ENCODE measurements around the gene SLC6A19.

SLC6A19 gene

DNA sequence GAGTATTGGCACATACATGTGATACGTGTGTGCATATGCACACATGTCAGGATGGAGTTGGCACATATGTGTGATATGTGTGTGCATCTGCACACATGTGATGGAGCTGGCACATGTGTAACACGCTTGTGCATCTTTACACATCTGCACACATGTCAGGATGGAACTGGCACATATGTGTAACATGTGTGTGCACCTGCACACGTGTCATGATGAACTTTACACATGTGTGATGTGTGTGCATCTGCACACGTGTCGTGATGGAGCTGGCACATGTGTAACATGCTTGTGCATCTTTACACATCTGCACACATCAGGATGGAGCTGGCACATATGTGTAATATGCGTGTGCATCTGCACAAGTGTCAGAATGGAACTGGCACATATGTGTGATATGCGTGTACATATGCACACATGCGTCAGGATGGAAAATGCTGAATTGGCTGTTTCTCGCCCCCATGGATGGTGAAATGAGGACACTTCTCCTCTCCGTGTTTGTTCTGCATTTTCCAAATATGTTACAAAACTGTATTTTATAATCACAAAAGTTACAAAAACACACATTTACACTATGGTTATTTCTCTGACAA lies 16.3 kb upstream of the SLC6A19 start:
- Histone ChIP-seq H3K27me3 (ENCODE audit: low read length) (no peaks in the 10 kb centered on the region), H4K20me1 (ENCODE audit: low read depth, low read length) (no peaks in the 10 kb centered on the region), H3F3A (ENCODE audit: insufficient read depth) (no peaks in the 10 kb centered on the region), H3K4me3 (ENCODE audit: insufficient read depth, low read length, poor library complexity, severe bottlenecking) (no peak overlapping the region), H3K9me3 (ENCODE audit: insufficient read depth, low read length) (no peaks in the 10 kb centered on the region), H3K79me2 (ENCODE audit: insufficient read depth, low read length) (no peaks in the 10 kb centered on the region), H3K27ac (ENCODE audit: low read depth, low read length) (no peak overlapping the region), H3K9me2 (replicated peaks; ENCODE audit: insufficient read depth, low read length) (no peaks in the 10 kb centered on the region), H2AFZ (ENCODE audit: low read depth, low read length, severe bottlenecking) (no peak overlapping the region), H3K36me3 (ENCODE audit: low read length) (no peaks in the 10 kb centered on the region), H3K9ac (ENCODE audit: low read length) (no peak overlapping the region), H3K4me2 (ENCODE audit: low read depth, low read length, poor library complexity, severe bottlenecking) (no peak overlapping the region)
- TF ChIP-seq CTCF (IDR thresholded peaks at IDR 0.05; ENCODE audit: insufficient read depth, low read length, poor library complexity, severe bottlenecking) = no peak
- TF ChIP-seq EZH2phosphoT487 (conservative IDR thresholded peaks at IDR 0.05; ENCODE audit: low read length) = no peak

GRCh38 chr5:1185629-1186350 lies 15.6 kb upstream of the SLC6A19 start:
- no peak overlapping the region for H3K9ac ChIP-seq (ENCODE audit: low read length)

DNA sequence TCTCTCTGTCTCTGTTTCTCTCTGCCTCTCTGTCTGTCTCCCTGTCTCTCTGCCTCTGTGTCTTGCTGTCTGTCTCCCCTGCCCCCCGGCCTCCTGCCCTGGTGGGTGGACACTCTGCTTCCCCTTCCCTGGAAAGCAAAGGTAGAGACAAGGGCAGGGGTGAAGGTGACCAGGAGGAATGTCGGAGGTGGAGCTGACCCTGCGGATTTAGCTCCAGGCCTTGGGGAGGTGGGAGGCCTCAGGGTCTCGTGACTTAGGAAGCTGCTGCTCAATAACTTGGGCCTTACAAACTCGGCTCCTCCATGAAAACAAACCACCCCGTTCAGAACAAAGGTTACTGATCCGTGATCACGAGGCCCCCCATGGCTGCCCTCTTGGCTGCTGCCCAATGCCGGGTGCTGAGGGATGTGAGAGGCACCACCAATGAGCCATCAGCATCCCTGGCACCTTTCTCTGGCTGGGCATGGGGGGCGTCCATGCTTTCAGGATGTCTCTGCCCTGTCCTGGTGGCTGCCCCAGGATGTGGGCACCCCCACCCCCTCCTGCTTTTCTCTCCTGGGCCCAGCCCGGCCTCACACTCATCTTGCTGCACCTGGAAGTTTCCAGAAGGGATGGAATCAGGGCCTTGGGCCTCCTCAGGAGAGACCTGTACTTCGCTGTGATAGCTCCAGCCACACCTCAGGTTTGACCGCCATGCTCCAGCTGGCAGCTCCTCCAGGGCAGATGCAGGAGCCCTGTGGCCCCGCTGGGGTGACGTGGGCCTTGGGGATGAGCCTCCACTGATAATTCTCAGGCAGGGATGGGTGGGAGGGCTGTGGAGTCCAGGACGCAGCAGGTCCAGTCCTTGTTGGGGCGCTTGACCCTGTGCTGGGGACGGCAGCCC lies 14.8 kb upstream of the SLC6A19 start:
- Histone ChIP-seq H3K9me3 (ENCODE audit: insufficient read depth, low read length) (no peaks in the 10 kb centered on the region), H3F3A (ENCODE audit: insufficient read depth) (no peaks in the 10 kb centered on the region), H3K27ac (ENCODE audit: low read depth, low read length) (no peak overlapping the region), H3K79me2 (ENCODE audit: insufficient read depth, low read length) (no peaks in the 10 kb centered on the region), H4K20me1 (ENCODE audit: low read depth, low read length) (no peaks in the 10 kb centered on the region), H3K9ac (ENCODE audit: low read length) (no peak overlapping the region), H3K4me3 (ENCODE audit: insufficient read depth, low read length, poor library complexity, severe bottlenecking) (no peak overlapping the region), H3K27me3 (ENCODE audit: low read length) (no peaks in the 10 kb centered on the region), H2AFZ (ENCODE audit: low read depth, low read length, severe bottlenecking) (no peak overlapping the region), H3K36me3 (ENCODE audit: low read length) (no peaks in the 10 kb centered on the region), H3K9me2 (replicated peaks; ENCODE audit: insufficient read depth, low read length) (no peaks in the 10 kb centered on the region), H3K4me2 (ENCODE audit: low read depth, low read length, poor library complexity, severe bottlenecking) (no peak overlapping the region)
- TF ChIP-seq CTCF (IDR thresholded peaks at IDR 0.05; ENCODE audit: insufficient read depth, low read length, poor library complexity, severe bottlenecking) = no peak
- TF ChIP-seq EZH2phosphoT487 (conservative IDR thresholded peaks at IDR 0.05; ENCODE audit: low read length) = no peak

More at GRCh38 chr5:1185629-1186350, 15.6 kb upstream of the SLC6A19 start:
- Histone ChIP-seq H3K4me2 (ENCODE audit: low read depth, low read length, poor library complexity, severe bottlenecking) (no peak overlapping the region), H3K9me3 (ENCODE audit: insufficient read depth, low read length) (no peaks in the 10 kb centered on the region), H3K36me3 (ENCODE audit: low read length) (no peaks in the 10 kb centered on the region), H3K4me3 (ENCODE audit: insufficient read depth, low read length, poor library complexity, severe bottlenecking) (no peak overlapping the region), H4K20me1 (ENCODE audit: low read depth, low read length) (no peaks in the 10 kb centered on the region), H3F3A (ENCODE audit: insufficient read depth) (no peaks in the 10 kb centered on the region), H2AFZ (ENCODE audit: low read depth, low read length, severe bottlenecking) (no peak overlapping the region), H3K27ac (ENCODE audit: low read depth, low read length) (no peak overlapping the region), H3K9me2 (replicated peaks; ENCODE audit: insufficient read depth, low read length) (no peaks in the 10 kb centered on the region), H3K79me2 (ENCODE audit: insufficient read depth, low read length) (no peaks in the 10 kb centered on the region), H3K27me3 (ENCODE audit: low read length) (no peaks in the 10 kb centered on the region)
- no peak for TF ChIP-seq EZH2phosphoT487 (conservative IDR thresholded peaks at IDR 0.05; ENCODE audit: low read length)
- no peak for TF ChIP-seq CTCF (IDR thresholded peaks at IDR 0.05; ENCODE audit: insufficient read depth, low read length, poor library complexity, severe bottlenecking)

All from SU-DHL-6 (cell line).